Gastroesophageal sphincter (tissue), 4 donors: Measurements from ENCODE around the gene GNG11. TPM values are rescaled to one million over a fixed set of nuclear protein-coding genes. Genes with fewer than 3 reads are reported as not detected.
"Not testable (repeated sequence)": the region's sequence is repeated elsewhere in the genome, so short reads cannot be mapped to it uniquely, and the experiment has no call there.

ENCODE experiments used
- ATAC-seq: fragments of 150-250 bp; one replicate; pipeline ENCODE4 v1.9.1; 2016; ENCODE audit warnings: mild to moderate bottlenecking, moderate library complexity
- H3K27ac ChIP-seq, 4 donors: fragments of 200-600 bp; sonication (generic) in 3 of 4; 1 replicate in 3 of 4; 2 replicates in 1 of 4; pipeline ENCODE4 v1.5.1; 2016 to 2019
- H3K27me3 ChIP-seq: fragments of 200-600 bp; sonication (generic); one replicate; pipeline ENCODE4 v1.5.1; 2019
- H3K36me3 ChIP-seq, 2 donors: fragments of 200-600 bp; sonication (generic); one replicate each; pipeline ENCODE4 v1.5.1; 2019; ENCODE audit warnings: control low read depth in 1 of 2
- H3K4me1 ChIP-seq, 3 donors: fragments of 200-600 bp; sonication (generic); 1 replicate in 2 of 3; 2 replicates in 1 of 3; pipeline ENCODE4 v1.5.1; 2016 to 2019; ENCODE audit warnings: control low read depth in 2 of 3
- H3K4me3 ChIP-seq, 2 donors: fragments of 200-600 bp; sonication (generic); one replicate each; pipeline ENCODE4 v1.5.1; 2019; ENCODE audit warnings: mild to moderate bottlenecking in 1 of 2, moderate library complexity in 1 of 2
- H3K9me3 ChIP-seq, 3 donors: fragments of 200-600 bp; sonication (generic); one replicate each; pipeline ENCODE4 v1.5.1; 2017 to 2019; ENCODE audit warnings: control low read depth in 2 of 3
- CTCF ChIP-seq, 4 experiments: fragments of 200-600 bp in 2 of 4; fragments of 450-650 bp in 2 of 4; sonication (generic) in 1 of 4; IDR thresholded peaks; one replicate each; pipeline ENCODE4 v1.5.1; 2017 to 2019; ENCODE audit warnings: antibody characterized with exemption in 4 of 4, mild to moderate bottlenecking in 2 of 4, moderate library complexity in 2 of 4
- EP300 ChIP-seq: sonication (generic); formaldehyde crosslinking; IDR thresholded peaks from one replicate; pipeline ENCODE4 v1.6.1; 2017; ENCODE audit warnings: antibody characterized with exemption, mild to moderate bottlenecking
- POLR2A ChIP-seq, 2 donors: fragments of 450-650 bp; IDR thresholded peaks; one replicate each; pipeline ENCODE4 v1.6.1; 2017; ENCODE audit warnings: antibody characterized with exemption in 2 of 2, mild to moderate bottlenecking in 2 of 2, moderate library complexity in 1 of 2
- POLR2AphosphoS5 ChIP-seq: sonication (generic); formaldehyde crosslinking; IDR thresholded peaks from one replicate; pipeline ENCODE4 v1.6.1; 2017; ENCODE audit warnings: antibody characterized with exemption
- WGBS, 2 donors: methylation state at CpG; one replicate each; pipeline ENCODE4 v1.1.5; 2018; ENCODE audit warnings: low coverage in 1 of 2; 5-methylcytosine and 5-hydroxymethylcytosine counted together
- total RNA-seq, 4 donors: library from RNA; depleted of rRNA; stranded (reverse); fragments of >200 nt; gene quantifications; one replicate each; pipeline ENCODE4 v1.1.0, GENCODE V29; 2016

GNG11 gene
- total RNA-seq, 4 donors from 2014 or later, result 14.2 to 36.5 (median 26.1) TPM

GRCh38 chr7:93914581-93915066, 6.9 kb upstream of the GNG11 start:
- H3K4me1 ChIP-seq, result peaks cover 0 to 34% (median 8%) of the 10 kb centered on the region in 3 donors
- TF ChIP-seq CTCF (IDR thresholded peaks at IDR 0.05) (no peak), POLR2AphosphoS5 (peak; percentile 62), POLR2A (IDR thresholded peaks at IDR 0.05) (no peak), EP300 (no peak)
- peak; percentile 28 for ATAC-seq
- 8 to 25% methylated on average over 7 of the region's 7 CpGs for WGBS, 2 donors
- peak overlapping the region in 3 of 4 donors; percentile 67 to 72 (median 69) for H3K27ac ChIP-seq
- no peak overlapping the region for H3K4me3 ChIP-seq
- H3K27me3 ChIP-seq, result no peaks in the 10 kb centered on the region
- no peaks in the 10 kb centered on the region for H3K9me3 ChIP-seq
- H3K36me3 ChIP-seq, result no peaks in the 10 kb centered on the region

GRCh38 chr7:93915206-93915842, 6.2 kb upstream of the GNG11 start:
- not testable (repeated sequence) for H3K4me3 ChIP-seq, H3K9me3 ChIP-seq, H3K36me3 ChIP-seq, H3K27me3 ChIP-seq, ATAC-seq
- WGBS, 2 donors, result no CpG with 5 or more reads among the region's 3 CpGs
- Histone ChIP-seq H3K4me1 (peaks cover 0 to 31% (median 7%) of the 10 kb centered on the region in 3 donors), H3K27ac (peak overlapping the region in 2 of 4 donors; percentile 35 to 67)

GRCh38 chr7:93915888-93916287, 5.6 kb upstream of the GNG11 start:
- Histone ChIP-seq H3K4me1 (peaks cover 0 to 31% (median 4%) of the 10 kb centered on the region in 3 donors), H3K27ac (peak overlapping the region in 2 of 4 donors; percentile 35 to 67)
- H3K9me3 ChIP-seq, H3K36me3 ChIP-seq, ATAC-seq, H3K27me3 ChIP-seq, H3K4me3 ChIP-seq: not testable (repeated sequence)

- not testable (repeated sequence) for H3K4me3 ChIP-seq, H3K27me3 ChIP-seq, H3K36me3 ChIP-seq, H3K9me3 ChIP-seq, ATAC-seq
- H3K4me1 ChIP-seq, result peaks cover 0 to 33% (median 4%) of the 10 kb centered on the region in 3 donors
- WGBS, 2 donors, result 82 to 84% methylated on average over 4 of the region's 4 CpGs
- H3K27ac ChIP-seq, result peak overlapping the region in 2 of 4 donors; percentile 35 to 67
These were observed 5.2 kb upstream of the GNG11 start for GRCh38 chr7:93916315-93916714.

GRCh38 chr7:93920496-93921182, 896 bp upstream of the GNG11 start:
- H3K27ac ChIP-seq, result peak overlapping the region; percentile 80 to 92 (median 89)
- H3K4me3 ChIP-seq, result peak overlapping the region; percentile 69 to 74
- H3K36me3 ChIP-seq, result no peaks in the 10 kb centered on the region
- no peak for ATAC-seq
- no peaks in the 10 kb centered on the region for H3K27me3 ChIP-seq
- H3K4me1 ChIP-seq, result peaks cover 0 to 50% (median 0%) of the 10 kb centered on the region in 3 donors
- H3K9me3 ChIP-seq, result no peaks in the 10 kb centered on the region
- TF ChIP-seq EP300 (no peak), POLR2A (IDR thresholded peaks at IDR 0.05) (no peak), POLR2AphosphoS5 (no peak), CTCF (IDR thresholded peaks at IDR 0.05) (no peak)
- WGBS, 2 donors, result 40 to 46% methylated on average over 6 of the region's 6 CpGs

GRCh38 chr7:93921186-93921585, 349 bp upstream of the GNG11 start:
- Histone ChIP-seq H3K27me3 (no peaks in the 10 kb centered on the region), H3K4me3 (peak overlapping the region; percentile 69 to 74), H3K4me1 (peaks cover 0 to 52% (median 0%) of the 10 kb centered on the region in 3 donors), H3K27ac (peak overlapping the region; percentile 80 to 92 (median 89)), H3K9me3 (no peaks in the 10 kb centered on the region), H3K36me3 (peaks cover 0 to under 1% of the 10 kb centered on the region in 2 donors)
- WGBS, 2 donors, result 25 to 26% methylated on average over 8 of the region's 8 CpGs
- TF ChIP-seq CTCF (IDR thresholded peaks at IDR 0.05), result no peak
- TF ChIP-seq EP300, result no peak
- TF ChIP-seq POLR2AphosphoS5, result no peak
- TF ChIP-seq POLR2A (IDR thresholded peaks at IDR 0.05), result no peak
- no peak for ATAC-seq
